Measurements from ENCODE around the gene OR10G4.
"Not testable (repeated sequence)": the region's sequence is repeated elsewhere in the genome, so short reads cannot be mapped to it uniquely, and the experiment has no call there.

OR10G4 gene

GRCh38 chr11:124012697-124013096, at the start of gene OR10G4:
OR10G4 (plus strand) TSS chr11:124012997; CDS start chr11:124015575, 2,578 bp downstream.
- no peak for FAIRE-seq

GRCh38 chr11:123973816-123974215, 39.0 kb upstream of the OR10G4 start:
- FAIRE-seq: no peak

DNA sequence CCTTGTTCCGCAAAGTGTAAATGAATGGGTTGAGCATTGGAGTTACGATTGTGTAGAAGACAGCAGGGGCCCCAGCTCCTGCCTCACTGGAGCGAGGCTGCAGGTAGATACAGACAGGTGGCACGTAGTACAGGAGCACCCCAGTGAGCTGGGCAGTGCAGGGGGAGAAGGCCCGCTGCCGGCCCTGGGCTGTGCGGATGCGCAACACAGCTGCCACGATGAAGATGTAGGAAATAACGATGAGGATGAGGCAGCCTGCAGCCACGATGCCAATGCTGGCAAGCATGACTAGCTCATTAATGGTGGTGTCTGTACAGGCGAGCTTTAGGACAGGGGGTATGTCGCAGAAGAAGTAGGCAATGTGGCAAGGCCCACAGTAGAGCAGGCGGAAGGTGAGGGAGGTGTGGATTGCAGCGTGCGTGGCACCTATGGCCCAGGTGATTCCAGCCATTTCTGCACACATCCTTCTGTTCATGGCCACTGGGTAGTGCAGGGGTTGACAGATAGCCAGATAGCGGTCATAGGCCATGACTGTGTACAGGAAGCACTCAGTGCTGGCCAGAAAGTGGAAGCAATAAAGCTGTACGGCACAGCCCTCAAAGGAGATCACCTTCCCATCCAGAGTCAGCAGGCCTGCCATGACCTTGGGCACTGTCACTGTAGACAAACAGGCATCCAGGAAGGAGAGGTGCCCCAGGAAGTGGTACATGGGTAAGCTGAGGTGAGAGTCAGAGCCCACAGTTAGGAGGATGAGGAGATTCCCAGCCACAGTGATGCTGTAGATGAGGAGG, 35.8 kb upstream of the OR10G4 start:
- FAIRE-seq: no peak

- FAIRE-seq: no peak
Measured at GRCh38 chr11:123977731-123978347, 35.0 kb upstream of the OR10G4 start, which contains the start of gene OR10S1. OR10S1 (minus strand) TSS chr11:123977781; CDS start chr11:123977664, 117 bp downstream.

DNA sequence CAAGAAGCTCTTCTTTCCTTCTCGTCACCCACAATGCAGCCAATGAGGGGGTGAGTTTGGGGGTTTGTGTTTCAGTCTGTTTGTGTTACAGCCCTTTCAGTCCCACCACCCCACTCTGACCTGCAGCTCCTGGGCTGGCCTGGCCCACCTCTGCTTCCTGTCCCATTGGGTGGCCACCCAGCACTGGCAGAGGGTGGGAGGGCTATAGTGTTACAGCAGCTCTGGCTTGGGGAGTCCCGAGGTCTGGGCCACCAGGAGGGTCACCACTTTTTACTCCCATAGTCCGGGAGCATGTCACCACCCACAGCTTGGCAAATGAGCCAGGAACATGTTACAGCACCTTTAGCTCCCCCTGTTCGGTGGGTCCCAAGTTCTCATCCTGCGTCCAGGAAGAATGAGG, 33.5 kb upstream of the OR10G4 start:
- no peak for FAIRE-seq

DNA sequence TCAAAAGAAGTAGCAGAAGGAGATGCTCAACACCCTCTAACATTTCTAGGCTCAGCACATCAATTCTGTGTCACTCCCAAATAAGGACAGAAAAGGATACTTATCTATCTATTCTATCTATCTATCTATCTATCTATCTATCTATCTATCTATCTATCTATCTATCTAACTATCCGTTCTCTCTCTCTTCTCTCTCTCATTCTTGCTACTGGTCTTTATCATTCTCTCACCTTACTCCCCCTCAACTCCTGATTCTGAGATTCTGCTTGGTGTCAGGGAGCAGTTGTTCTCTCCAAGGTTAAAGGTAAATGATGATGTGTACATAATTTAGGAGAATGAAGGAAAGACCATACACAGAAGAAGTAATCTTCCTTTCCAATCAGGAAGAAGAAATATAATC, 17.7 kb upstream of the OR10G4 start, which contains the start of gene OR10G6:
Gene OR10G6, minus strand, starts transcription at position 43 of the 400 bp plus-strand sequence. Its CDS starts 0 bp downstream, at position 43.
- FAIRE-seq: no peak

- FAIRE-seq: not testable (repeated sequence)
Measured at GRCh38 chr11:124015837-124016236, 3.0 kb downstream of the OR10G4 start.

DNA sequence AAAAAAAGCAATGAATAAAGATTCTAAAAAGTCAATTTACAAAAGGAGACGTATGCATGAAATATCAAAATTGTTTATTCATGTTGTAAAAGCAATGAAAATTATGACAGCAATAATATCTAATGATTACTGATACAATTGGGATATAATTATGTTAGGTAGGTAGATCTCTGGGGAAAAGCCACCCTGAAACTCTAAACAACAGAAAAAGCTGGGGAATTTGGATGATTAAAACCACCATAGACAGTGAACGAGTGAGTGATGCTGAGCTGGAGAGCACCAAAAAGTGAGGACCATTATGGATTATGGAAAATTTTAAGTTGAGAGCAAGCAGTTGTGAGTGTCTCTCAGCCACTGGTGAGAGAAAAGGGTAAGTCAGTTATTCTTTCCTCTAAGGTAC, 13.7 kb downstream of the OR10G4 start, which contains the start of gene OR10G8:
Gene OR10G8, plus strand, starts transcription at position 301 of the 400 bp plus-strand sequence. CDS start 2,825 bp downstream, outside the sequence.
- no peak for FAIRE-seq

DNA sequence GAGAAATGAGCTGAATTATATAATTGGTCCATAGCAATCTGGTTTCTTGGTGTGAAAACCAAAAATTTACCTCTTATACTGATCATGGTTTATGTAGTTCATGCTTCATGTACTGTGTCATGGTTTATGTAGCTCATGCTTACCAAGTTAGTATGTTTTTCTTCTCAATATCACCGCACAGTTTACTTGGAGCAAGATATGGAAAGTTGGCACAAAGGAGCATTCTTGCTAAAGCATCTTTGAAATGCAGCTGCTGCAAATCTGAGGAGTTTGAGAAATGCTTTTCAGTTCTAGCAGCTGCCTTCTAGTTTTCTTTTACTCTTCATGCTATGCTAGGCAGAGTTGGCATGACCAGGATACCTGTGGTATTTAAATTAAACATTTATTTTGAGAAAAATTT, 23.9 kb downstream of the OR10G4 start:
- FAIRE-seq: no peak

DNA sequence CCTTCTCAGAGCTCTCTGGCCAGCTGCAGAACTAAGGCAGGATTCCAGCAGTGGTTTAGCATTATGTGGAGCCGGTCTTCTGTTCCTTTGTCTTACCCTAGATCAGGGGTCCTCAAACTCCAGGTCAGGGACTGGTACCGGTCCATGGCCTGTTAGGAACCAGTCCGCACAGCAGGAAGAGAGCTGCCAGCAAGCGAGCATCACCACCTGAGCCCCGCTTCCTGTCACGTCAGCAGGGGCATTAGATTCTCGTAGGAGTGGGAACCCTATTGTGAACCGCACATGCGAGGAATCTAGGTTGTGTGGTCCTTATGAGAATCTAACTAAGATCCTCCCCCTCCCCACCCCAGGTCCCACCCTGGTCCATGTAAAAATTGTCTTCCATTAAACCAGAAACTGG, 26.8 kb downstream of the OR10G4 start:
- no peak for FAIRE-seq

DNA sequence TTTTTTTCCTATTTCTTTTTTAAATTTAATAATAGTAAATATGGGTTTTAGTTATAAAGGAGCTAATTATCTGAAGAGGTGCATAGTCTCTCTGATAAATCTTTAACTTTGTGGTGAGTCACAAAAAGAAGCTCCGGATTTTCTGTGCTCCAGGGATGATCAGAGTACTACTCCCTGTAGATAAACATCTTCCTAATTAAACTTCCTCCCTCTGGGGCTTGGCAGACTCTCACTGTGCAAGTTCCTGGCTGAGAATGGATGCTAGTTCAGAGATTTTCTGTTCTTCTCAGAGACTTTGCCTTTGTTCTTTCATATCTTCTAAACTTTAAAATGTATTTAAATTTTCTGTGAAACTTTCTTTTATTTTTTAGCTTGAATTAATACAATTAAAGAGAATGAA, 28.5 kb downstream of the OR10G4 start, which contains the start of gene OR10G7:
Gene OR10G7, minus strand, starts transcription at position 72 of the 400 bp plus-strand sequence. CDS start 2,324 bp downstream, outside the sequence.
- no peak for FAIRE-seq

- no peak for FAIRE-seq
Measured at GRCh38 chr11:124043420-124043819, 30.6 kb downstream of the OR10G4 start.

DNA sequence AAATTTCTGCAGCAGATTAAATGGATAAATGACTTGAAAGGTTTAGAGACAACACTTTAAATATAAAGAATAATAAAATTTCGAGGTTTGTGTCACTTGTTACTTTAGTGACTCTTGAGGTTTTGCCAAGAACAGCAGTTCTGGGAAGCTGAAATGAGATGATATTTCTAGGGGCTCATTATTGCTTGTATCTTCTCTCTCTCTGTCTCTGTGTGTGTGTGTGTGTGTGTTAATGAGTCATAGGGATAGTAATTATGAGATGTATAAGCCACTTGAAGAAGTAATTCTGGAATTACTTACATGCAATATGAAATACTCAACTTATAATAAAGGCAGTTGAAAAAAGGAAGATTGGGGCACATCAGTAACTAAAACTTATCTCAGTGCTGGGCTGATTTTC, 38.0 kb downstream of the OR10G4 start:
- no peak for FAIRE-seq

- no peak for FAIRE-seq
Measured at GRCh38 chr11:124052966-124053365, 40.2 kb downstream of the OR10G4 start.

All from G401.6 (cell line).